ENCODE data around the gene TIGD6.

Gene TIGD6

GRCh38 chr5:150022681-150023080 lies 22.2 kb upstream of the TIGD6 start:
- H2BK5ac ChIP-seq (ENCODE audit: low read depth, low read length, poor library complexity), result no peak overlapping the region
- no peaks in the 10 kb centered on the region for H3K79me2 ChIP-seq (ENCODE audit: control insufficient read depth, insufficient read depth, low read length, poor library complexity)
- whole genome bisulfite sequencing (ENCODE audit: extremely low coverage, insufficient coverage, insufficient read length), result no CpG with 5 or more reads among the region's 2 CpGs
- no peak overlapping the region for H4K8ac ChIP-seq (ENCODE audit: low read depth, low read length)
- no peak overlapping the region for H4K12ac ChIP-seq (ENCODE audit: low read depth, low read length)
- no peaks in the 10 kb centered on the region for H3K9me3 ChIP-seq (ENCODE audit: insufficient read depth, low read depth, low read length)
- H3K4me2 ChIP-seq (ENCODE audit: low read length), result no peak overlapping the region
- no peak overlapping the region for H3K4ac ChIP-seq (ENCODE audit: low read depth, low read length)
- H3K23ac ChIP-seq (ENCODE audit: low read length), result no peak overlapping the region
- H3K79me1 ChIP-seq (ENCODE audit: low read length), result peaks cover 2% of the 10 kb centered on the region
- H3K4me3 ChIP-seq (ENCODE audit: low read depth, low read length), result no peak overlapping the region
- H2AFZ ChIP-seq (ENCODE audit: insufficient read depth, low read length, poor library complexity), result no peak overlapping the region
- no peak overlapping the region for H3K14ac ChIP-seq (ENCODE audit: low read length)
- H3K9ac ChIP-seq (ENCODE audit: low read length), result no peak overlapping the region
- no peak overlapping the region for H2BK120ac ChIP-seq (ENCODE audit: insufficient read depth, low read length, poor library complexity)
- no peak overlapping the region for H3K18ac ChIP-seq (ENCODE audit: low read length)
- H3K4me1 ChIP-seq (ENCODE audit: control insufficient read depth in 1 of 2, insufficient read depth in 2 of 2, low read length in 2 of 2), result peaks cover 5% of the 10 kb centered on the region in 2 experiments
- no peak overlapping the region for H4K91ac ChIP-seq (ENCODE audit: low read depth, low read length)
- no peak overlapping the region for H2AK5ac ChIP-seq (ENCODE audit: low read length)
- DNase-seq, result no peak
- H3K27ac ChIP-seq (ENCODE audit: low read depth, low read length), result no peak overlapping the region
- no peaks in the 10 kb centered on the region for H3K27me3 ChIP-seq (ENCODE audit: insufficient read depth, low read length)
- H3K36me3 ChIP-seq (ENCODE audit: control insufficient read depth in 1 of 2, insufficient read depth in 2 of 2, low read length in 2 of 2), result peaks cover 28 to 32% of the 10 kb centered on the region in 2 experiments
- H2BK12ac ChIP-seq (ENCODE audit: low read length), result no peak overlapping the region

DNA sequence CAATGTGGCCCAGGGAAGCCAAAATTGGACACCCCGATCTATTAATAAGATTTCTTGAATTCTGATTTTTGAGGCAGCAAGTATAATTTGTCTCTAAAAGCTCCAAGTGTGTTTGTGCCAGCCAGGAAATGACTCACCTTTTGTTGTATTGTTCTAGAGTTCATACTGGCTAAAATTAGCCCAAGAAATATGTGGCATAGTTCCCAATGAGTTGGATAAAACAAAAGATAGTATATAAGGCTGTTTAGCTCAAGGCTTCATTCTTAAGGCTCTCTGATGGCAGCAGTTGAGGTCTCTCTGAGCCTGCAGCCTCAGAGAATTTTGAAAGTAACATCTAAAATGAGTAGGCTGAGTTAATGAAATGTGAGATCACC lies 21.7 kb upstream of the TIGD6 start:
- Histone ChIP-seq H3K23ac (ENCODE audit: low read length) (no peak overlapping the region), H3K4me1 (ENCODE audit: control insufficient read depth in 1 of 2, insufficient read depth in 2 of 2, low read length in 2 of 2) (peaks cover 5% of the 10 kb centered on the region in 2 experiments), H3K9me3 (ENCODE audit: insufficient read depth, low read depth, low read length) (no peaks in the 10 kb centered on the region), H3K18ac (ENCODE audit: low read length) (no peak overlapping the region), H2AFZ (ENCODE audit: insufficient read depth, low read length, poor library complexity) (no peak overlapping the region), H3K79me2 (ENCODE audit: control insufficient read depth, insufficient read depth, low read length, poor library complexity) (no peaks in the 10 kb centered on the region), H3K4me2 (ENCODE audit: low read length) (peak overlapping the region; percentile 16), H3K4me3 (ENCODE audit: low read depth, low read length) (no peak overlapping the region), H4K12ac (ENCODE audit: low read depth, low read length) (no peak overlapping the region), H3K36me3 (ENCODE audit: control insufficient read depth in 1 of 2, insufficient read depth in 2 of 2, low read length in 2 of 2) (peaks cover 28 to 29% of the 10 kb centered on the region in 2 experiments), H4K91ac (ENCODE audit: low read depth, low read length) (no peak overlapping the region), H3K9ac (ENCODE audit: low read length) (no peak overlapping the region), H2BK12ac (ENCODE audit: low read length) (no peak overlapping the region), H3K79me1 (ENCODE audit: low read length) (peaks cover 2% of the 10 kb centered on the region), H2AK5ac (ENCODE audit: low read length) (no peak overlapping the region), H3K27me3 (ENCODE audit: insufficient read depth, low read length) (no peaks in the 10 kb centered on the region), H4K8ac (ENCODE audit: low read depth, low read length) (no peak overlapping the region), H3K4ac (ENCODE audit: low read depth, low read length) (no peak overlapping the region), H3K27ac (ENCODE audit: low read depth, low read length) (peak overlapping the region; percentile 57), H2BK5ac (ENCODE audit: low read depth, low read length, poor library complexity) (no peak overlapping the region), H2BK120ac (ENCODE audit: insufficient read depth, low read length, poor library complexity) (no peak overlapping the region), H3K14ac (ENCODE audit: low read length) (no peak overlapping the region)
- WGBS (ENCODE audit: extremely low coverage, insufficient coverage, insufficient read length), result no CpG with 5 or more reads among the region's 1 CpG
- no peak for DNase-seq

DNA sequence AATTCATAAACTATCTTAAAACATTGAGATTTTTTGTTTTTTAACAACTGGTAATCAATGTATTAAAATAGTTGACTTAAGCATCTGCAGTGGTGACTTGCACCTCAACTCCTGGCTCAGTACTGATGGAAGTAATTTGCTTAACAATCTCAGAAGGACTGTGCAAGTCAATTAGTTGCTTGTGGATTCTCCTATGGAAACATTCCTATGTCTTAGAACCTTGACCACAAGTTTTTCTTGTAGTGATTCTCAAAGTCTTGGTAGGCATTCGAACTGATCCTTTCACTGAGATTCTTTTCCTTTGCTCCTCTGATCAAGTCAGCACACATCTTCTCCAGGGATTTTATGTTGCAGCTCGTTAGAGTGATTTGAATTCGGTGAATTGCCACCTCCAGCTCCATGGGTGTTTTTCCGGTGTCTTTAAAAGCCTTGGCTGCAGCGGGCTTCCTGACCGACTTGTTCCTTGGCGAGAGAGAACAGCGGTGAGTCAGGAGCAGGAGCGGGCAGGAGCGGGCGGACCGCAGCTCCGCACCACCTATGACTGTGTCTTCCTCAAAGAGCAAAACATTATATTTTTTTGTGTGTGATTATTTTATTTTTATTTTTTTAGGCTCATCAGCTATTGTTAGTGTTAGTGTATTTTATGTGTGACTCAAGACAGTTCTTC lies 21.2 kb upstream of the TIGD6 start:
- Histone ChIP-seq H3K36me3 (ENCODE audit: control insufficient read depth in 1 of 2, insufficient read depth in 2 of 2, low read length in 2 of 2) (peaks cover 24 to 25% of the 10 kb centered on the region in 2 experiments), H3K27me3 (ENCODE audit: insufficient read depth, low read length) (no peaks in the 10 kb centered on the region), H3K9ac (ENCODE audit: low read length) (no peak overlapping the region), H4K8ac (ENCODE audit: low read depth, low read length) (no peak overlapping the region), H3K27ac (ENCODE audit: low read depth, low read length) (peak overlapping the region; percentile 57), H4K12ac (ENCODE audit: low read depth, low read length) (no peak overlapping the region), H3K4me1 (ENCODE audit: control insufficient read depth in 1 of 2, insufficient read depth in 2 of 2, low read length in 2 of 2) (peaks cover 5% of the 10 kb centered on the region in 2 experiments), H2AFZ (ENCODE audit: insufficient read depth, low read length, poor library complexity) (no peak overlapping the region), H2AK5ac (ENCODE audit: low read length) (peak overlapping the region; percentile 59), H3K79me1 (ENCODE audit: low read length) (peaks cover 2% of the 10 kb centered on the region), H2BK120ac (ENCODE audit: insufficient read depth, low read length, poor library complexity) (no peak overlapping the region), H2BK12ac (ENCODE audit: low read length) (peak overlapping the region; percentile 61), H2BK5ac (ENCODE audit: low read depth, low read length, poor library complexity) (peak overlapping the region; percentile 63), H3K14ac (ENCODE audit: low read length) (peak overlapping the region; percentile 60), H3K4me3 (ENCODE audit: low read depth, low read length) (no peak overlapping the region), H3K4ac (ENCODE audit: low read depth, low read length) (no peak overlapping the region), H4K91ac (ENCODE audit: low read depth, low read length) (peak overlapping the region; percentile 18), H3K18ac (ENCODE audit: low read length) (no peak overlapping the region), H3K9me3 (ENCODE audit: insufficient read depth, low read depth, low read length) (no peaks in the 10 kb centered on the region), H3K4me2 (ENCODE audit: low read length) (no peak overlapping the region), H3K79me2 (ENCODE audit: control insufficient read depth, insufficient read depth, low read length, poor library complexity) (no peaks in the 10 kb centered on the region), H3K23ac (ENCODE audit: low read length) (no peak overlapping the region)
- DNase-seq, result no peak
- WGBS (ENCODE audit: extremely low coverage, insufficient coverage, insufficient read length), result no CpG with 5 or more reads among the region's 13 CpGs

DNA sequence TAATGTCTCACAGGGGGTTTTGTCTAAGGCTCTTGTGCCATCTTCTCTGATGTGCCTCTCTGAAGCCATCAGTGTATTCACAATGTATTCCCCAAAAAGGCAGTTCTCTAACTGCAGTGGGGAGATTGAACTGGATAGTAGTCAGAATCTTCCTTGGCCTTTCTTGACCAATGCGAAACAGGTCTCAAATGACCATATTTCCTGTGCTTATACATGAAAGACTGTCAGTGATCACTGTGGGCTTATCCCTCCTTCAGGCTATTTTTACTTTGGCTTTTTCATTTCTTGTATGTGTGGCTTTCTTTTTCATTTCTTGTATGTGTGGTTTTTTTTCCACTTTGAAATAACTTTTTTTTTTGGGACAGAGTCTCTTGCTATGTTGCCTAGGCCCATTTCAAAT lies 19.8 kb upstream of the TIGD6 start:
- Histone ChIP-seq H3K14ac (ENCODE audit: low read length) (no peak overlapping the region), H3K27ac (ENCODE audit: low read depth, low read length) (no peak overlapping the region), H3K18ac (ENCODE audit: low read length) (no peak overlapping the region), H3K4me1 (ENCODE audit: control insufficient read depth in 1 of 2, insufficient read depth in 2 of 2, low read length in 2 of 2) (peaks cover 5% of the 10 kb centered on the region in 2 experiments), H2BK5ac (ENCODE audit: low read depth, low read length, poor library complexity) (no peak overlapping the region), H3K4me3 (ENCODE audit: low read depth, low read length) (no peak overlapping the region), H4K91ac (ENCODE audit: low read depth, low read length) (no peak overlapping the region), H3K4ac (ENCODE audit: low read depth, low read length) (no peak overlapping the region), H2AFZ (ENCODE audit: insufficient read depth, low read length, poor library complexity) (no peak overlapping the region), H3K27me3 (ENCODE audit: insufficient read depth, low read length) (no peaks in the 10 kb centered on the region), H3K79me2 (ENCODE audit: control insufficient read depth, insufficient read depth, low read length, poor library complexity) (no peaks in the 10 kb centered on the region), H2AK5ac (ENCODE audit: low read length) (no peak overlapping the region), H3K36me3 (ENCODE audit: control insufficient read depth in 1 of 2, insufficient read depth in 2 of 2, low read length in 2 of 2) (peaks cover 22 to 26% of the 10 kb centered on the region in 2 experiments), H4K8ac (ENCODE audit: low read depth, low read length) (no peak overlapping the region), H2BK12ac (ENCODE audit: low read length) (no peak overlapping the region), H3K79me1 (ENCODE audit: low read length) (peaks cover 2% of the 10 kb centered on the region), H3K4me2 (ENCODE audit: low read length) (no peak overlapping the region), H3K9ac (ENCODE audit: low read length) (no peak overlapping the region), H3K23ac (ENCODE audit: low read length) (no peak overlapping the region), H4K12ac (ENCODE audit: low read depth, low read length) (no peak overlapping the region), H2BK120ac (ENCODE audit: insufficient read depth, low read length, poor library complexity) (no peak overlapping the region), H3K9me3 (ENCODE audit: insufficient read depth, low read depth, low read length) (peaks cover 2% of the 10 kb centered on the region)
- DNase-seq, result no peak
- WGBS (ENCODE audit: extremely low coverage, insufficient coverage, insufficient read length), result no CpG with 5 or more reads among the region's 1 CpG

Measured in trophoblast cell (in vitro differentiated cells and primary cell).